ENCODE measurements around the gene VPS54. TPM values are rescaled to one million over a fixed set of nuclear protein-coding genes. Genes with fewer than 3 reads are reported as not detected.

Gene VPS54
- total RNA-seq, 1 experiment from 2014 or later, result 20.7 TPM

- POLR2A ChIA-PET (ENCODE audit: unreplicated experiment), result no interaction called here
Measured at GRCh38 chr2:64018701-64019082, 536 bp downstream of the VPS54 start.

GRCh38 chr2:64017811-64018700 lies 1.2 kb downstream of the VPS54 start:
- H3K27ac ChIP-seq, result peak overlapping the region; percentile 60
- H3K4me1 ChIP-seq (replicated peaks; ENCODE audit: insufficient read depth), result peaks cover 33% of the 10 kb centered on the region
- no peak for TF ChIP-seq EZH2 (IDR thresholded peaks at IDR 0.05; ENCODE audit: low read depth)
- no peak for TF ChIP-seq CTCF (conservative IDR thresholded peaks at IDR 0.05)
- H3K36me3 ChIP-seq (ENCODE audit: low read depth), result no peaks in the 10 kb centered on the region
- no peaks in the 10 kb centered on the region for H3K9me2 ChIP-seq (ENCODE audit: insufficient read depth)
- ChIA-PET POLR2A (ENCODE audit: unreplicated experiment) (no interaction called here), CTCF (interaction anchor here (0.6 kb wide), 1 partner anchor 53 kb away, joined by 7 read pairs; no protein-coding TSS in a partner anchor)
- peaks cover 50% of the 10 kb centered on the region for H3K79me2 ChIP-seq (ENCODE audit: low read depth)
- H4K20me1 ChIP-seq (ENCODE audit: insufficient read depth), result no peaks in the 10 kb centered on the region
- BruUV-seq (replicated peaks), result TSS peak; percentile 40
- peak overlapping the region; percentile 88 for H3K4me2 ChIP-seq
- peak overlapping the region; percentile 74 for H3K4me3 ChIP-seq
- no peak for DNase-seq
- no peaks in the 10 kb centered on the region for H3K27me3 ChIP-seq (ENCODE audit: insufficient read depth, low read depth)
- no peaks in the 10 kb centered on the region for H3K9me3 ChIP-seq (ENCODE audit: insufficient read depth, low read depth)
- intact Hi-C loops (cut with micrococcal nuclease; ENCODE audit: unreplicated experiment), result loop anchor here (1.0 to 10.0 kb wide), 3 partner anchors 14 to 433 kb away; partner anchors contain the start of genes MDH1 and WDPCP
- peaks cover 12% of the 10 kb centered on the region; the same call in 1 of the 2 replicates for H3F3A ChIP-seq (ENCODE audit: insufficient read depth, low read depth)
- peak overlapping the region; percentile 95 for H2AFZ ChIP-seq

More at GRCh38 chr2:64018701-64019082, 536 bp downstream of the VPS54 start:
- peak overlapping the region; percentile 60 for H3K27ac ChIP-seq
- 0 out of 2 replicates have a peak, but pooled peaks cover 3% of the 10 kb centered on the region for H3K9me2 ChIP-seq (ENCODE audit: insufficient read depth)
- CTCF ChIA-PET, result interaction anchor here (0.6 kb wide), 1 partner anchor 54 kb away, joined by 7 read pairs; no protein-coding TSS in a partner anchor
- H3K4me2 ChIP-seq, result peak overlapping the region; percentile 88
- H3K27me3 ChIP-seq (ENCODE audit: insufficient read depth, low read depth), result no peaks in the 10 kb centered on the region
- H3K36me3 ChIP-seq (ENCODE audit: low read depth), result no peaks in the 10 kb centered on the region
- intact Hi-C loops (cut with micrococcal nuclease; ENCODE audit: unreplicated experiment), result loop anchor here (10.0 kb wide), 2 partner anchors 324 to 434 kb away; partner anchors contain the start of genes MDH1 and WDPCP
- no peak for TF ChIP-seq EZH2 (IDR thresholded peaks at IDR 0.05; ENCODE audit: low read depth)
- no peak for TF ChIP-seq CTCF (conservative IDR thresholded peaks at IDR 0.05)
- no peaks in the 10 kb centered on the region for H3K9me3 ChIP-seq (ENCODE audit: insufficient read depth, low read depth)
- peaks cover 47% of the 10 kb centered on the region for H3K79me2 ChIP-seq (ENCODE audit: low read depth)
- peak overlapping the region; percentile 95 for H2AFZ ChIP-seq
- BruUV-seq (replicated peaks), result no TSS peak
- no peaks in the 10 kb centered on the region for H4K20me1 ChIP-seq (ENCODE audit: insufficient read depth)
- H3K4me1 ChIP-seq (replicated peaks; ENCODE audit: insufficient read depth), result peaks cover 33% of the 10 kb centered on the region
- DNase-seq, result no peak
- H3F3A ChIP-seq (ENCODE audit: insufficient read depth, low read depth), result peaks cover 12% of the 10 kb centered on the region; the same call in 1 of the 2 replicates
- peak overlapping the region; percentile 74 for H3K4me3 ChIP-seq

- no peak overlapping the region for H3K27ac ChIP-seq
- POLR2A ChIA-PET (ENCODE audit: unreplicated experiment), result interaction anchor here (0.6 kb wide), 3 partner anchors 12 to 86 kb away, joined by 3 to 4 read pairs (median 3); no protein-coding TSS in a partner anchor
Measured at GRCh38 chr2:64015898-64016297, 3.3 kb downstream of the VPS54 start.

More at GRCh38 chr2:64015898-64016297, 3.3 kb downstream of the VPS54 start:
- Histone ChIP-seq H3F3A (ENCODE audit: insufficient read depth, low read depth) (peaks cover 10% of the 10 kb centered on the region; the same call in 1 of the 2 replicates), H3K9me3 (ENCODE audit: insufficient read depth, low read depth) (no peaks in the 10 kb centered on the region), H4K20me1 (ENCODE audit: insufficient read depth) (no peaks in the 10 kb centered on the region), H3K27me3 (ENCODE audit: insufficient read depth, low read depth) (no peaks in the 10 kb centered on the region), H2AFZ (no peak overlapping the region), H3K9me2 (ENCODE audit: insufficient read depth) (no peaks in the 10 kb centered on the region), H3K4me3 (no peak overlapping the region), H3K4me1 (replicated peaks; ENCODE audit: insufficient read depth) (peaks cover 27% of the 10 kb centered on the region), H3K79me2 (ENCODE audit: low read depth) (peaks cover 66% of the 10 kb centered on the region), H3K36me3 (ENCODE audit: low read depth) (no peaks in the 10 kb centered on the region), H3K4me2 (peak overlapping the region; percentile 2; the same call in 1 of the 2 replicates)
- TF ChIP-seq EZH2 (IDR thresholded peaks at IDR 0.05; ENCODE audit: low read depth) (no peak), CTCF (conservative IDR thresholded peaks at IDR 0.05) (no peak)
- DNase-seq, result no peak
- CTCF ChIA-PET, result no interaction called here
- BruUV-seq (replicated peaks), result no TSS peak
- intact Hi-C loops (cut with micrococcal nuclease; ENCODE audit: unreplicated experiment), result loop anchor here (10.0 kb wide), 2 partner anchors 321 to 431 kb away; partner anchors contain the start of genes MDH1 and WDPCP

All from PC-9 (cell line).